Left renal pelvis (tissue), 4 donors: ENCODE results near the gene KIF17. TPM values are rescaled to one million over a fixed set of nuclear protein-coding genes. Genes with fewer than 3 reads are reported as not detected.
A peak's percentile ranks its signal among the peaks of the same experiment; 100 is the strongest.

Source experiments
- DNase-seq, 4 donors: peaks; one replicate each; pipeline ENCODE4 v3.0.0-alpha.2; 2013; ENCODE audit warnings: low read depth in 4 of 4, low spot score in 3 of 4
- polyA plus RNA-seq, 4 donors: library from polyadenylated mRNA; unstranded; fragments of 120-200 nt; gene quantifications; one replicate each; pipeline ENCODE4 v1.2.1, GENCODE V29; 2013; ENCODE audit not compliant: insufficient read length in 4 of 4

The KIF17 gene
- polyA plus RNA-seq, 4 donors, result 2.6 to 5.1 (median 3.7) TPM

- DNase-seq, result no peak
Measured at GRCh38 chr1:20712215-20712577, 5.6 kb downstream of the KIF17 start.

DNA sequence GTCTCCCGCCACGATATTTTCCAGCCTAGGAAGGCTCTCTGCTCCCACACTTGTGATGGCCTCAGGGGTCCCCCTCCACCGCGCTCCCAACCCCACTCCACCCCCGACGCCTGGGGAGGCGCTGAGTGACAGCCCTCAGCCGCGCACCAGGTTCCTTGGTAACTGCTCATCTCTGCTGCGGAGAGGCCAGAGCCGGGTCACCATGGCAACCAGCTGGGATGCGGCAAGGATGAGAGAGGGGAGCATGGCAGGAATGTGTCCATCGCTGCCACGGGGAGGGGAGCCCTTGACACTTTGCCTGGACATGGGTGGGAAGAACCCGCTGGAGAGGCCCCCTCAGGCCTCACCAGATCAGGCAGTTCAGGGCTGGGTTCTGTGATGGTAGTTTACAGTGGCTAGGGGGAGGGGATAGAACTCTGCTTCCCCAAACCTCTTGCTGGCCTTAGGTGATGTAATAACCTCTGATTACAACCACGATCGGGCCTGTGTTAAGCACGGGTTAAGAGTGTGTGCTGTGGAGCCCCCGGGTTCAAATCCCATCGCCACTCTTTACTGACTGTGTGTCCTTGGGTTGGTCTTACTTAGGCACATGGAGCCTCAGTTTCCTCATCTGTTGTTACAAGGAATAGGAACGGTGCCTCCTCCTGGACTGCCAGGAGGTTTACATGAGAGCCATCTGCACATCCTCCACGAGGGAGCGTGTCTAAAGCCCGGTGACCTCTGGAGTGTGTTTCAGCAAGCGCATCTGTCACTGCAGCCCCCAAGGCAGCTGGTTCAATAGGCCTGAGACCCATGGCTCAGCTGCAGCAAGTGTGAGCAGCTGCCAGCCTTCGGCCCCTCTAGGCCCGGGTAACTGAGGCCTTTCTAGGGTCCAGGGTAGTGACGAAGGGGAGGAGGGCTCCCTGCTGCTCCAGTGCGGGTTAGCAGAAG lies 6.3 kb downstream of the KIF17 start:
- DNase-seq, result no peak

GRCh38 chr1:20710469-20711284 lies 7.1 kb downstream of the KIF17 start:
- DNase-seq, result no peak

- no peak for DNase-seq
Measured at GRCh38 chr1:20709868-20710267, 7.9 kb downstream of the KIF17 start.

DNA sequence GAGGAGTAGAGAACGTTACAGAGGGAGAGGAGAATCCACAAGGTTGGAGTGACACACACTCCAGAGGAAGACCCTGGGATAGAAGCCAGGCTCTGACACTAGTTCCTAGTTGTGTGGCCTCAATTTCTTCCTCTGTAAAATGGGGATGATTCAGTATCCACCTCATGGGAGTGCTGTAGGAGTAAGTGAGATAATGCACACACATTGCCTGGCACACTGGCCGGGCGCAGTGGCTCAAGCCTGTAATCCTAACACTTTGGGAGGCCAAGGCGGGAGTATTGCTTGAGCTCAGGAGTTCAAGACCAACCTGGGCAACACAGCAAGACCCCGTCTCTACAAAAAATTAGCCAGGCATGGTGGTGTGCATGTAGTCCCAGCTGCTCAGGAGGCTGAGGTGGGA lies 8.9 kb downstream of the KIF17 start:
- DNase-seq, result no peak

DNA sequence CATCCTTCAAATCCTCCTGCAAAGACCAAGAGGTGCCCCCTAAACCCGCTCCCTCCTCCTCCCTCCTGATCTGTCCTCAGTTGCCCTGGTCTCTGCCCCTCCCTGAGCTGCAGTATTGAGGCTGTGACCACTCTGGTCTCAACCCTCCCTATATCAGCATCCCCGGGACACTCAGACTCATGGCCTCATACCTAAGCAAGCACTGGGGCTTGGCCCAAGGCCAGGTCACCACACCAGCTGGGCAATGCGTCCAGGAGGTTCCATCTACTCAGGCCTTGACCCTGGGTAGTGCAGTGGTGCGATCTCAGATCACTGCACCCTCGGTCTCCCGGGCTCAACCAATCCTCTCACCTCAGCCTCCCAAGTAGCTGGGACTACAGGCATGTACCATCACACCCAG lies 9.8 kb downstream of the KIF17 start:
- no peak for DNase-seq

GRCh38 chr1:20706841-20707240 lies 11.0 kb downstream of the KIF17 start:
- no peak for DNase-seq

GRCh38 chr1:20705203-20705755 lies 12.5 kb downstream of the KIF17 start:
- DNase-seq, result no peak

DNA sequence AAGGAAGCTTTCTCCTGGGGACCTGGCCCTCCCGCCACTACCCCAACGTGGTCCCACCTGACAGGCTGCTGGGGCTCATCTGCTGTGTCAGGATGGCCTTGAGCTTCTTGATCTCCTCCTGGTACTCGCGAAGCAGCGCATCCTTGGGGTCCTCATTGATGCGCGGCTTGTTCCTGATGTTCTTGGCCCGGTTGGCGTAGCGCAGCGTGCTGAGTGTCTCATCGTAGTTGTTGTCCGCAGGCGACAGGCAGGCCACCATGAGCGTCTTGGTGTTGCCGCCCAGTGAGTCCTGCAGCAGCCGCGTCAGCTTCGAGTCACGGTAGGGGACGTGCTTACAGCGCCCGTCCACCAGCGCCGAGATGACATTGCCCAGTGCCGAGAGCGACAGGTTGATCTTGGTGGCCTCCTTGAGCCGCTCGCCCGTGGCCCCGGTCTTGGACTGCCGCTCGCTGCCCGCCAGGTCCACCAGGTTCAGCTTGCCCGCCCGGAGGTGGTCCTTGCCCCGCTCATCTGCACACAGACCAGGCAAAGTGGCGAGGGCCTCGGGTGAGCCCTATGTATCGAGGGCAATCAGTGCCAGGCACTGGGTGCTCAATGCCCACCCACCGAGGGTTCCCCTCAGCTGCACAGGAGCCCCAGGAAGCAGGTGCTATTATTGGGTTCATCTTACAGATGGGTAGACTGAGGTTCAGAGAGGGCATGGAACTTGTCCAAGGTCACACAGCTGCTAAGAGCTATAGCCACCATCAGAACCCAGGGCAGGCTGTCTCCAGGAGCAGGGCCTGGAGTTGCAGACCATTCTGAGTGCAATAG lies 13.2 kb downstream of the KIF17 start:
- DNase-seq, result no peak

- no peak for DNase-seq
Measured at GRCh38 chr1:20703124-20703756, 14.6 kb downstream of the KIF17 start.

GRCh38 chr1:20702416-20702815 lies 15.4 kb downstream of the KIF17 start:
- DNase-seq, result no peak

- no peak for DNase-seq
Measured at GRCh38 chr1:20701847-20702246, 16.0 kb downstream of the KIF17 start.

GRCh38 chr1:20701446-20701845 lies 16.4 kb downstream of the KIF17 start:
- no peak for DNase-seq

DNA sequence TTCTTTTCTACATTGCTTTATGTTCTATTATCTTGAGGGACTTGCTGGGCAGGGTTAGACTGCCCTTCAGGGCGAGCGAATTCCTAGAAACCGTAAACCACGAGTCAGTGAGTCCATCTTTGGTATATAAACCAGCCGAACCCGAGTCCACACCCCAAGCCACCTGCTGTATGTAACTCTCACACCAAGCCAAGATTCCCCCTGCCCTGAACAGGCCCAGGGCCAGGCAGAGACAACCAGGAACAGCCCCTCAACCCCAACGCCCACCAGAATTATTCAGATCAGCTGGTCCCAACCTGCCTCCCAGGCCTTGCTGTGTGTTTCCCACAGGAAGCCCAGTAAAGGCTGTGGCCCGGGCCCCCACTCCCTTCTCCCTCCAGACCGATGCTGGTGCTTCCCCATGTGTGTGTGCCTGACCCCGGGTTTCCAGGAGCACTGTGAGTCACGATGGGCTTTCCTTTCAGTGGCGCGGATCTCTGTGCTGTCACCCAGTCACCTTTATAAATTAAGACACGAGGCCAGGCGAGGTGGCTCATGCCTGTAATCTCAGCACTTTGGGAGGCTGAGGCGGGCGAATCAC lies 17.1 kb downstream of the KIF17 start:
- DNase-seq, result no peak

- no peak for DNase-seq
Measured at GRCh38 chr1:20699558-20699957, 18.2 kb downstream of the KIF17 start.

DNA sequence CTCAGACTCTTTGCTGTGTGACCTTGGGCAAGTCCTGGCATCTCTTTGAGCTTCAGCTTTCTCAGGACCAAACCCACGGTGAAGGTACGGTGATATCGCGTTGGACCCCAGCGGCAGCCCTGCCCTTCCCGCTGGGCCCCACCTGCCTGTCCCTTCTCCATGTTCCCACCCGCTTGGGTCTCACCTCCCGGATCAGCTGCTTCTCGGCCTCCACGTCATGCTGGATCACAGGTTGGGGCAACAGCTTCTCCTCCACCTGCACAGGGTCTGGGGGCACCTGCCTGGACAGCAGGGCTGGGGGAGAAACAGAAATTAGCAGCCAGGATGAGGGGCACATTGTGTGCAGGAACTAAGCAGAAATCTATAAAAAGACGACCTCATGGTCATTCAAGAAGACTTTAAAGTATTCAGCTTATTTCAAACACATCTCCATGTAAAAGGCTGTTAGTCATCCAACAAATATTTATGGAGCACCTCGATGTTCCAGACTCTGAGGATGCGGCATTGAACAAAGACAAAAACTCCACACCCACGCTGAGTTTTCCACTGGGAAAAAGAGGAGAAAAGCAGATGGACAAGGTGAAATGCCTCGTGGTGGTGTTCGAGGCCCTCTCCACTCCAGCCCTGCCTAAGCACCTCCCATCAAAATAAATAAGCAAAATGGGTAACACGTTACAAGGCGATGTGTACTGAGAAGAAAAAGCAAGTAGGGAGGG lies 19.5 kb downstream of the KIF17 start:
- no peak for DNase-seq

DNA sequence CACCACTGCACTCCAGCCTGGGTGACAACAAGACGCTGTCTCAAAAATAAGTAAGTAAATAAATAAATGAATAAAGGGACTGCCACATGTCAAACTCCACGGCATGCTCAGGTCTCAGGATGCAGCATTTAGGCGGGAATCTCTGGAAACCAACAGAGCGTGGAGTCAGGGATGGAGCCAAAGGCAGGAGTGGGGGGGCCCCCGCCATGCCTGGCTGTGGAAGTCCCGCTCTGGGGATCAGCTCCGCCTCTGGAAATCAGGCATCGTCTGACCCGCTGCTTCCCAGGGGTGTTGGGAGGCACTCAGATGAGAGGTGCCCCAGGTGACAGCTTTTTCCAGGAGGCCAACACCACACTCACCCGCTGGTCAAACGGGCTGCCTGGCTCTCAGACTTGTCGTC lies 20.2 kb downstream of the KIF17 start:
- no peak for DNase-seq

DNA sequence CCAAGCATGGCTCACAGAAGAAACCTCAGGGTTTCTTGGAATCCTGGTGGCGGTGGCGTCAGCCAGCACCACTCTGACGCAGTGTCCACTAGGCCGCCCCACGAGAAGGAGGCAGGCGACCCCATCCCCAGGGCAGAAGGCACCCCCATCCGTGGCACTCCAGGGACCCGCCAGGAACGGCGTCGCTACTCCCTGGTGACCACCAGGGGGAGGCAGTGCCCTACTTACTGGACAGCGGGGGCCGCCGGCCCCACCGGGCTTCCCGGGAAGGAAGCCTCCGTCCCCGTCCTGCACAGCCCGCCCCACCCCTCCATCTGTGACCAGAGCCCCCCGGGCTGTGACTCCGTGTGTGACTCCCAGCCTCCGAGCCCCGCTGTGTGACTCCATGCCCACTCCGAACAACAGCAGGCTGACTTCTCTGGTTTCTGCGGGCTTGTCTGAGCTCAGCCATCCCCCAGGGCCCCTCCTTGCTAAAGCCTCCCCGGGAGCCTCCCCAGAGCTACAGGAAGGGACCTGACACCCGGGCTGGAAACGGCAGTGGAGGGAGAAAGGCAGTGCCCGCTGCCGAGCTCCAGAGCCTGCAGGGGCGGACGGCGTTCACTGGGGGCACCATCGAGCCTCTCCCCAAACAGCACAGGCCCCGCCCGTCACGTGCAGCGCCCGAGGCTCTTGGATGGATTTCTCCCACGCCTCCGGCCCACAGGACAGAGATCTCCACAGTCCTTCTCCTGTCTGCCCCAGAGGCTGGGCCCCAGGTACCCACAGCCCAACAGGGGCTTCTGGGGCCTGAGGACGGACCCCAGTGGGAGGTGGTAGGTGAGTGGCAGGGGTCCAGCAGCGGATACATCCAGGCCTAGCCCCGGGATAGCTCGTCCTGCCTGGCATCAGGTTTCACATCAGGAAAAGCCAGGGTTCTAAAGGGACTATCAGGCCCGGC lies 21.1 kb downstream of the KIF17 start:
- peak; percentile 71 to 81 (median 73) for DNase-seq
